Glomerular endothelial cell (primary cell): Measurements from ENCODE around the gene FAM174B. TPM values are rescaled to one million over a fixed set of nuclear protein-coding genes. Genes with fewer than 3 reads are reported as not detected.
"Not testable (repeated sequence)": the region's sequence is repeated elsewhere in the genome, so short reads cannot be mapped to it uniquely, and the experiment has no call there.

Source experiments
- DNase-seq: peaks from one replicate; pipeline ENCODE4 v3.0.0-alpha.2; 2011; ENCODE audit warnings: low read depth, low spot score; ENCODE audit errors: extremely low read depth
- total RNA-seq: library from RNA; depleted of rRNA; stranded (reverse); fragments of >200 nt; gene quantifications from 2 replicates; pipeline ENCODE4 v1.2.3, GENCODE V29; 2015

The FAM174B gene
- total RNA-seq, 1 donor from 2014 or later: 51.1 TPM

- DNase-seq: no peak
Measured at GRCh38 chr15:92619145-92620101, 36.2 kb downstream of the FAM174B start.

- no peak for DNase-seq
Measured at GRCh38 chr15:92617549-92618520, 37.7 kb downstream of the FAM174B start.

- no peak for DNase-seq
Measured at GRCh38 chr15:92616621-92617548, 38.7 kb downstream of the FAM174B start.

GRCh38 chr15:92614791-92615785 lies 40.5 kb downstream of the FAM174B start:
- DNase-seq: no peak

- DNase-seq: no peak
Measured at GRCh38 chr15:92614301-92614700, 41.3 kb downstream of the FAM174B start.

- DNase-seq: no peak
Measured at GRCh38 chr15:92613841-92614240, 41.7 kb downstream of the FAM174B start.

- no peak for DNase-seq
Measured at GRCh38 chr15:92612891-92613290, 42.7 kb downstream of the FAM174B start.

GRCh38 chr15:92611995-92612745 lies 43.4 kb downstream of the FAM174B start:
- DNase-seq: no peak

GRCh38 chr15:92611150-92611549 lies 44.4 kb downstream of the FAM174B start:
- no peak for DNase-seq

- no peak for DNase-seq
Measured at GRCh38 chr15:92610101-92610520, 45.5 kb downstream of the FAM174B start.

- DNase-seq: no peak
Measured at GRCh38 chr15:92608866-92609700, 46.5 kb downstream of the FAM174B start.

GRCh38 chr15:92606836-92607150 lies 48.8 kb downstream of the FAM174B start:
- DNase-seq: not testable (repeated sequence)

- no peak for DNase-seq
Measured at GRCh38 chr15:92606126-92606835, 49.3 kb downstream of the FAM174B start.

- DNase-seq: no peak
Measured at GRCh38 chr15:92605225-92605944, 50.2 kb downstream of the FAM174B start.

- DNase-seq: no peak
Measured at GRCh38 chr15:92603743-92604470, 51.7 kb downstream of the FAM174B start.

- DNase-seq: no peak
Measured at GRCh38 chr15:92603278-92603677, 52.3 kb downstream of the FAM174B start.
